ENCODE results near the gene RPS17. TPM values are rescaled to one million over a fixed set of nuclear protein-coding genes. Genes with fewer than 3 reads are reported as not detected.

The RPS17 gene
- total RNA-seq, 1 donor from 2014 or later = 3,589 TPM

DNA sequence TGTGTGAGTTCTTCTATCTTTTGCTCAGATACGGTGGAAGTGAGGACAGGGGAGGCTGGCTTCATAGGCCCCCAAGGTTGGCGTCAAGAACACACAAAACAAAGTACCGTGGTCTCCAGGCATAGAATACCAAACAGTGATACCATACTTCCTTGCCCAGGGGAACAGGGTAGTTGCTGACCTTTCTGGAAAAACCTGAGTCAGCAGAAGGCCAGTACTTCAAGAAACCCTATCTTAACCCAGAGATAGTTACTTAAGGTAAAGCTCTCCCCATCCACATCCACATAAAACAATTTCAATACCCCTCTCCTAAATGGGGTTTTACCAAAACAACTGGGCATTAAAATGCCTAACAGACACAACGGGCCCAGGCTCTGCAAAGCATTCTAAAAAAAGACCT is 29.6 kb upstream of the RPS17 start:
- H4K20me1 ChIP-seq (ENCODE audit: low read depth) = no peaks in the 10 kb centered on the region

DNA sequence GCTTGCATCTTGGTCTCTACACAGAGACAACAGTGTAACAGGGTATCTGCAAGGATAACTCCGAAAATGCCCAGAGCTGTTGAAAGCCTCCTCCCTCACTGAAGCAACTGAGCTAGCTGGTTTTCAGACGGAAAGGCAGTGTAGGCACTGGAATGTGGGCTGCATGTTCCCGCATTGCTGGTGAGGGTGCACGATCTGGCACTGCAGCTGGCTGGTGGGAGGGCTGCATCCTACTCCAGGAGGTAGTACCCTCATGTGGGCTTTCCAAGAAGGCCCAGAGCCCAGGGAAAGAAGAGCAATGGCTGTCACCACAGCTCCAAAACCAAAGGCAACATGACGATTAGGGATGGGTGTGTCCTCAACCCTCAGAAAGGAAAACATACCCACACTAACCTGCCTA is 28.7 kb upstream of the RPS17 start:
- Histone ChIP-seq H3F3A (ENCODE audit: low read depth) (no peaks in the 10 kb centered on the region), H3K4me1 (peaks cover 20% of the 10 kb centered on the region), H3K36me3 (no peaks in the 10 kb centered on the region), H3K27ac (no peak overlapping the region), H2AFZ (replicated peaks) (no peak overlapping the region), H3K27me3 (no peaks in the 10 kb centered on the region), H3K79me2 (ENCODE audit: low read depth) (no peaks in the 10 kb centered on the region), H3K9me3 (ENCODE audit: low read depth) (no peaks in the 10 kb centered on the region), H3K4me2 (no peak overlapping the region), H3K4me3 (no peak overlapping the region), H4K20me1 (ENCODE audit: low read depth) (no peaks in the 10 kb centered on the region), H3K9ac (no peak overlapping the region)
- no peaks in the 10 kb centered on the region for H3K9me3 Mint-ChIP-seq
- no peaks in the 10 kb centered on the region for H3K36me3 Mint-ChIP-seq
- TF ChIP-seq EZH2 (IDR thresholded peaks at IDR 0.05) (no peak), CTCF (IDR thresholded peaks at IDR 0.05) (no peak), EZH2phosphoT487 (IDR thresholded peaks at IDR 0.05) (no peak)
- no peak overlapping the region for H3K27ac Mint-ChIP-seq
- DNase-seq (ENCODE audit: low spot score) = no peak
- H3K27me3 Mint-ChIP-seq (ENCODE audit: insufficient read depth, low read depth) = peaks cover 4% of the 10 kb centered on the region
- H3K4me3 Mint-ChIP-seq = no peak overlapping the region
- peaks cover 27% of the 10 kb centered on the region for H3K4me1 Mint-ChIP-seq

More for the DNA sequence above, 29.6 kb upstream of the RPS17 start:
- Histone ChIP-seq H3K4me2 (no peak overlapping the region), H3K27me3 (no peaks in the 10 kb centered on the region), H3K4me3 (no peak overlapping the region), H2AFZ (replicated peaks) (no peak overlapping the region), H3F3A (ENCODE audit: low read depth) (no peaks in the 10 kb centered on the region), H3K36me3 (no peaks in the 10 kb centered on the region), H3K4me1 (peaks cover 20% of the 10 kb centered on the region), H3K27ac (no peak overlapping the region), H3K79me2 (ENCODE audit: low read depth) (no peaks in the 10 kb centered on the region), H3K9me3 (ENCODE audit: low read depth) (no peaks in the 10 kb centered on the region), H3K9ac (no peak overlapping the region)
- Mint-ChIP-seq H3K4me3 (no peak overlapping the region), H3K27ac (no peak overlapping the region), H3K9me3 (no peaks in the 10 kb centered on the region), H3K4me1 (peaks cover 27% of the 10 kb centered on the region), H3K27me3 (ENCODE audit: insufficient read depth, low read depth) (peaks cover 4% of the 10 kb centered on the region), H3K36me3 (no peaks in the 10 kb centered on the region)
- TF ChIP-seq CTCF (IDR thresholded peaks at IDR 0.05) = no peak
- no peak for TF ChIP-seq EZH2 (IDR thresholded peaks at IDR 0.05)
- no peak for TF ChIP-seq EZH2phosphoT487 (IDR thresholded peaks at IDR 0.05)
- DNase-seq (ENCODE audit: low spot score) = no peak

DNA sequence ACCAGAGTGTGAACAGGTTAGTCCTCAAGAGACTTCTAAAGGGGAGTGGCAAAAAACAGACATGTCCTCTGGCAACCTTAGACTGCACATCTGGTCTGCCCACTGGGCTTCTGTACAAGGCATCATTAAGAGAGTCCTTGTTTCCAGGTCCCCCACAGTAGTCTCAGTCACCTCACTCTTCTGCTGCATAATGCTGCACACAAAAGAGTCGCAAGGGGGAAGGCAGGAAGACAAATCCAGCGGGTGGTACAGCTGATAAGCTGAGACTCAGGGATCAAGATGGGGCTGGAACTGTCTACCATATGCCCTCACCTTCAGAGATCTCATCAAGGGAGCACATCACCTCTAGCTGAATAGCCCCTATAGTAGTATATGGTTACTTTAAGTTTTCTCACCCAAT is 27.4 kb upstream of the RPS17 start:
- H3K9me3 Mint-ChIP-seq = no peaks in the 10 kb centered on the region
- H3K79me2 ChIP-seq (ENCODE audit: low read depth) = no peaks in the 10 kb centered on the region
- no peak overlapping the region for H3K4me3 Mint-ChIP-seq
- H3K27ac ChIP-seq = no peak overlapping the region
- H4K20me1 ChIP-seq (ENCODE audit: low read depth) = no peaks in the 10 kb centered on the region
- H3F3A ChIP-seq (ENCODE audit: low read depth) = no peaks in the 10 kb centered on the region
- H3K27ac Mint-ChIP-seq = no peak overlapping the region
- no peak overlapping the region for H3K9ac ChIP-seq
- H2AFZ ChIP-seq (replicated peaks) = no peak overlapping the region
- no peaks in the 10 kb centered on the region for H3K36me3 Mint-ChIP-seq
- no peak for DNase-seq (ENCODE audit: low spot score)
- peaks cover 20% of the 10 kb centered on the region for H3K4me1 ChIP-seq
- H3K4me3 ChIP-seq = no peak overlapping the region
- no peaks in the 10 kb centered on the region for H3K9me3 ChIP-seq (ENCODE audit: low read depth)
- H3K36me3 ChIP-seq = no peaks in the 10 kb centered on the region
- no peak overlapping the region for H3K4me2 ChIP-seq
- peaks cover 22% of the 10 kb centered on the region for H3K4me1 Mint-ChIP-seq
- TF ChIP-seq EZH2phosphoT487 (IDR thresholded peaks at IDR 0.05) = no peak
- TF ChIP-seq EZH2 (IDR thresholded peaks at IDR 0.05) = no peak
- no peak for TF ChIP-seq CTCF (IDR thresholded peaks at IDR 0.05)
- peaks cover 2% of the 10 kb centered on the region for H3K27me3 Mint-ChIP-seq (ENCODE audit: insufficient read depth, low read depth)
- H3K27me3 ChIP-seq = no peaks in the 10 kb centered on the region
